HCT116 (cell line): Measurements from ENCODE around the gene HOMER3.

Experiments used
- CTCF ChIP-seq, 3 experiments: fragments of 200-600 bp in 1 of 3; sonication (generic) in 1 of 3; IDR thresholded peaks in 2 of 3; conservative IDR thresholded peaks in 1 of 3; 2 replicates each; pipeline ENCODE4 v1.5.1; 2012 to 2017; ENCODE audit warnings: low read depth in 2 of 3, low read length in 2 of 3, antibody characterized with exemption in 1 of 3, borderline replicate concordance in 1 of 3, control low read depth in 1 of 3, mild to moderate bottlenecking in 1 of 3, mixed read lengths in 1 of 3, mixed run types in 1 of 3, moderate library complexity in 1 of 3; ENCODE audit not compliant: insufficient read depth in 1 of 3
- EGR1 ChIP-seq: IDR thresholded peaks from 2 replicates; pipeline ENCODE4 v1.6.1; 2012; ENCODE audit warnings: low read depth
- EZH2phosphoT487 ChIP-seq: fragments of 200-600 bp; IDR thresholded peaks from 2 replicates; pipeline ENCODE4 v1.6.1; 2018; ENCODE audit warnings: antibody characterized with exemption, borderline replicate concordance
- JUND ChIP-seq: IDR thresholded peaks from 2 replicates; pipeline ENCODE4 v1.6.1; 2012
- MAX ChIP-seq: IDR thresholded peaks from 2 replicates; pipeline ENCODE4 v1.6.1; 2012
- POLR2A ChIP-seq: IDR thresholded peaks from 2 replicates; pipeline ENCODE4 v1.7.0; 2011; ENCODE audit warnings: borderline replicate concordance; ENCODE audit not compliant: insufficient read depth, insufficient read length; ENCODE audit errors: extremely low read depth
- POLR2AphosphoS5 ChIP-seq: IDR thresholded peaks from 2 replicates; pipeline ENCODE4 v1.6.1; 2011; ENCODE audit warnings: mild to moderate bottlenecking, low read depth, low read length, moderate library complexity
- RAD21 ChIP-seq: IDR thresholded peaks from 2 replicates; pipeline ENCODE4 v1.6.1; 2012; ENCODE audit warnings: low read depth, mild to moderate bottlenecking
- YY1 ChIP-seq: IDR thresholded peaks from 2 replicates; pipeline ENCODE4 v1.6.1; 2011; ENCODE audit warnings: low read length, low read depth, moderate library complexity, mild to moderate bottlenecking; ENCODE audit not compliant: insufficient replicate concordance; ENCODE audit errors: extremely low read depth
- ZBTB33 ChIP-seq: IDR thresholded peaks from 2 replicates; pipeline ENCODE4 v1.6.1; 2011; ENCODE audit warnings: mild to moderate bottlenecking, low read length, moderate library complexity; ENCODE audit not compliant: insufficient replicate concordance; ENCODE audit errors: extremely low read depth
- ZNF274 ChIP-seq: fragments of 200-500 bp; sonication (Bioruptor generic); IDR thresholded peaks from 2 replicates; pipeline ENCODE4 v1.6.1; 2014; ENCODE audit warnings: mild to moderate bottlenecking, low read depth, low read length, inconsistent platforms

- TF ChIP-seq CTCF (IDR thresholded peaks at IDR 0.05 in 2 of 3, conservative IDR thresholded peaks at IDR 0.05 in 1 of 3; ENCODE audit: borderline replicate concordance in 1 of 3, insufficient read depth in 1 of 3, low read depth in 2 of 3, low read length in 2 of 3) (no peak), MAX (no peak), RAD21 (no peak), ZNF274 (no peak), POLR2A (no peak), POLR2AphosphoS5 (no peak), JUND (no peak), YY1 (no peak), EZH2phosphoT487 (no peak), ZBTB33 (no peak), EGR1 (no peak)
These were observed 26.5 kb upstream of the HOMER3 start for GRCh38 chr19:18967358-18968146.
